Brain microvascular endothelial cell (primary cell): ENCODE data around the gene ARPC2.

Experiments used
- DNase-seq: peaks from one replicate; pipeline ENCODE4 v3.0.0-alpha.2; 2020
- H3K27ac ChIP-seq: fragments of 250-450 bp; sonication (Bioruptor Pico); 2 replicates; pipeline ENCODE4 v1.5.1; 2020; ENCODE audit warnings: mild to moderate bottlenecking, moderate library complexity
- H3K27me3 ChIP-seq: fragments of 250-450 bp; sonication (Bioruptor Pico); replicated peaks from 2 replicates; pipeline ENCODE4 v1.5.1; 2020; ENCODE audit warnings: mild to moderate bottlenecking
- H3K36me3 ChIP-seq: fragments of 250-450 bp; sonication (Bioruptor Pico); replicated peaks from 2 replicates; pipeline ENCODE4 v1.5.1; 2020; ENCODE audit warnings: mild to moderate bottlenecking
- H3K4me3 ChIP-seq: 2 replicates; pipeline ENCODE4 v1.5.1; 2011; ENCODE audit warnings: low read depth, mild to moderate bottlenecking, control low read depth, low read length, moderate library complexity
- in situ Hi-C: cut with HindIII; loops from 2 replicates; pipeline ENCODE4 v1.10.0; 2017; ENCODE audit warnings: low sequenced_read_pairs, low pct_ligation_motif_present
- TF ChIP-seq, protein P1 (sequence below): IDR thresholded peaks from 2 replicates; pipeline ENCODE4 v1.5.1; 2011; ENCODE audit warnings: low read depth, mild to moderate bottlenecking, moderate library complexity, low read length, control low read depth, inconsistent platforms; ENCODE audit errors: missing control alignments

Gene ARPC2

DNA sequence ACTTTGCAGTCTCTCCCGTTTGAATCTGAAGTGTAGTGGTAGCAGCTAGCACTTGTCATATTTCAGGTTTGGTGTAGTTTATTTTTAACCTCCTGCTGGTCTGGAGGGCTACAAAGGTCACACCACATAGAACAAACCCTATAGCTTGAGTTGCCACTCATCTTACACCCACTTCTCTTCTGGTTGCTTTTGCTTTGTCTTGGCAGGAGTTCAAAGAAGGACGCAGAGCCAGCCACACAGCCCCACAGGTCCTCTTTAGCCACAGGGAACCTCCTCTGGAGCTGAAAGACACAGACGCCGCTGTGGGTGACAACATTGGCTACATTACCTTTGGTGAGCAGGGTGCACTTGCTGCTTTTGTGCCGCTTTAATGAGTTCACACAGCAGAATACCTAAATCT lies 28.2 kb downstream of the ARPC2 start:
- H3K4me3 ChIP-seq, result no peak overlapping the region
- TF ChIP-seq, protein P1, sequence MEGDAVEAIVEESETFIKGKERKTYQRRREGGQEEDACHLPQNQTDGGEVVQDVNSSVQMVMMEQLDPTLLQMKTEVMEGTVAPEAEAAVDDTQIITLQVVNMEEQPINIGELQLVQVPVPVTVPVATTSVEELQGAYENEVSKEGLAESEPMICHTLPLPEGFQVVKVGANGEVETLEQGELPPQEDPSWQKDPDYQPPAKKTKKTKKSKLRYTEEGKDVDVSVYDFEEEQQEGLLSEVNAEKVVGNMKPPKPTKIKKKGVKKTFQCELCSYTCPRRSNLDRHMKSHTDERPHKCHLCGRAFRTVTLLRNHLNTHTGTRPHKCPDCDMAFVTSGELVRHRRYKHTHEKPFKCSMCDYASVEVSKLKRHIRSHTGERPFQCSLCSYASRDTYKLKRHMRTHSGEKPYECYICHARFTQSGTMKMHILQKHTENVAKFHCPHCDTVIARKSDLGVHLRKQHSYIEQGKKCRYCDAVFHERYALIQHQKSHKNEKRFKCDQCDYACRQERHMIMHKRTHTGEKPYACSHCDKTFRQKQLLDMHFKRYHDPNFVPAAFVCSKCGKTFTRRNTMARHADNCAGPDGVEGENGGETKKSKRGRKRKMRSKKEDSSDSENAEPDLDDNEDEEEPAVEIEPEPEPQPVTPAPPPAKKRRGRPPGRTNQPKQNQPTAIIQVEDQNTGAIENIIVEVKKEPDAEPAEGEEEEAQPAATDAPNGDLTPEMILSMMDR, result no peak
- no peak overlapping the region for H3K27ac ChIP-seq
- in situ Hi-C loops, result no loop called here
- peaks cover 98% of the 10 kb centered on the region for H3K36me3 ChIP-seq
- no peaks in the 10 kb centered on the region for H3K27me3 ChIP-seq
- no peak for DNase-seq

DNA sequence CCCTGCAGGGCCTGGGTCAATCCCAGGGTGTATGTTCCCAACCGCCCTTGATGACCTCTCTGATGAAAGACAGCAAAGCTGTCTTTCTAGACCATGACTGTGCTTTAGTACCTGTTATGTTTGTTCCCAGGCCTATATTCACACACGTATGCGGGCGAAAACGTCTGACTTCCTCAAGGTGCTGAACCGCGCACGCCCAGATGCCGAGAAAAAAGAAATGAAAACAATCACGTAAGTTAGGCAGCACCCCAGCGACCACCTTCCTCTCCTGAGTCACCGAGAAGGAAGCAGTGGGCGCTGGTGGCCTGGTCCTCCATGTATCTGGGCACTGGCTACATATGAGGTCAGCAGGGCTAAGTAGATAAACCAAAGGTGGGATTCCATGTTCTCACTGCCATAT lies 32.7 kb downstream of the ARPC2 start:
- peaks cover 98% of the 10 kb centered on the region for H3K36me3 ChIP-seq
- in situ Hi-C loops, result no loop called here
- H3K27ac ChIP-seq, result no peak overlapping the region
- TF ChIP-seq, protein P1, result no peak
- DNase-seq, result no peak
- H3K4me3 ChIP-seq, result no peak overlapping the region
- no peaks in the 10 kb centered on the region for H3K27me3 ChIP-seq

DNA sequence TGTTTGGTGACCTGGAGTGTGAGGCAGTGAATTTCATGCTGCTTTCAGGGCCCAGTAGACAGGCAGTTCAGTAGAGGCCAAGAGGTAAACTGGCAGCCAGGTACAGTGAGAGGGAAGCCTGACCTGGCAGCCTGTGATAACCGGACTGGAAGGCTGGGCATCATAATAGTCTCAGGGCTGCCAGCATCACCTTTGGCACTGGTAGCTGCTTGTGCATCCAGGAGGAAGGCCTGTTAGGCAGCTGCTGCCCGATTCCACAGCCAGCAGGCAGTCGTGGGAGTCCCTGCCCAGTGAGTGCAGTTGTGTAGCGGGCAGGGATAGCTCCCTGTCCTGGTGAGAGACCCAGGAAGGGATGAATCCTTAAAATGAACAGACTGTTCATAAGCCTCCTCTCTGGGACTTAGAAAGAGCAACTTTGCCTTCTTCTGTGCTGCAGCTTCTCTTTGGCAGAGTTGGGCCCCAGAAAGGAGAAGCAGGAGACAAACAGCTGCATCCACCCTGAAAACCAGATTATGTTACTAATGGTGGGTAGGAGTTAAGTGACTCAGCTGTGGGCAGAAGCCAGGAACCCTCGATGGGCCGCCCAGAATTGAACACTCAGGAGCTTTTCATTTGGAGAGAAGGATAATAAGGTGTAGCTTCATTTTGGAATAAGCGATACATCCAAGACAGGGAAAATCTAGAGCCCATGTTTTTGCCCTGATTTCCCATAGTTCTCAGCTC lies 35.7 kb downstream of the ARPC2 start:
- Histone ChIP-seq H3K4me3 (no peak overlapping the region), H3K36me3 (peaks cover 91% of the 10 kb centered on the region), H3K27ac (no peak overlapping the region), H3K27me3 (no peaks in the 10 kb centered on the region)
- in situ Hi-C loops, result no loop called here
- DNase-seq, result no peak
- TF ChIP-seq, protein P1, result no peak

DNA sequence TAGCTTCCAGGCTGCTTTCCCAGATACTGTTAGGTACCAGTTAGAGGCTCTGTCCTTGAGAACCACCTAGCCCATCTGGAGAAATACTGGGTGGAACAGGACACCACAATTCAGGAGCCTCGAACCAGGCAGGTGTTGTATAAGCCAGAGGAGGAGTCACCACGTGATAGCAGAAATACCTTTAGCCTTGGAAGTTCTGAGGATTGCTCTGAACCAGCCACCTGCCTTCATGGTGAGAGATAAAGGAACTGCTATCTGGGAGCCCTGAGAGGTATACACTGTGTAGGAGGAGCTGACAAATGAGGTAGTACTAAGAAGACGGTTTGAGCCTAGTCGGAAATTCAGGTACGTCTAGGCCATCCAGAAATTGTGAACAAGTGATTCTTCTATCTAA lies 36.2 kb downstream of the ARPC2 start:
- Histone ChIP-seq H3K27me3 (no peaks in the 10 kb centered on the region), H3K4me3 (no peak overlapping the region), H3K27ac (no peak overlapping the region), H3K36me3 (peaks cover 86% of the 10 kb centered on the region)
- TF ChIP-seq, protein P1, result no peak
- in situ Hi-C loops, result no loop called here
- DNase-seq, result no peak

DNA sequence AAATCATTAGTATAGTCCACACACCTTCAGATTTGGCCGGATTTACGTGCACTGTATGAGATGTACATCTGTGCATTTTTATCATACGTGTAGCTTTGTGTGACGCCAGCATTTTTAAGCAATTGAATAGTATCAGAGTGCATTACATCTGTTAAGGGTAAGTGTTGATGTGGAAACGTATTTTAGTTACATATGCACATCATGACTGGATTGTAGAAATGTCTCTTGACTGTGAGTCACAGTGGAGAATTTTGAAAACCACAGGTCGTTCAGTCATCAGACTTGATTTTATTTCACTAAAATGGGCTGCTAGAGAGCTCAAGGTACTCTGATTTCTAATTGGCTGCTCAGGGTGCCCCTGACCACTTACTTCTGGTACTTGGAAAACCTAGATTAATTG lies 38.5 kb downstream of the ARPC2 start:
- in situ Hi-C loops, result no loop called here
- H3K4me3 ChIP-seq, result no peak overlapping the region
- peaks cover 64% of the 10 kb centered on the region for H3K36me3 ChIP-seq
- TF ChIP-seq, protein P1, result no peak
- DNase-seq, result peak; percentile 37
- no peaks in the 10 kb centered on the region for H3K27me3 ChIP-seq
- peak overlapping the region; percentile 36 for H3K27ac ChIP-seq

DNA sequence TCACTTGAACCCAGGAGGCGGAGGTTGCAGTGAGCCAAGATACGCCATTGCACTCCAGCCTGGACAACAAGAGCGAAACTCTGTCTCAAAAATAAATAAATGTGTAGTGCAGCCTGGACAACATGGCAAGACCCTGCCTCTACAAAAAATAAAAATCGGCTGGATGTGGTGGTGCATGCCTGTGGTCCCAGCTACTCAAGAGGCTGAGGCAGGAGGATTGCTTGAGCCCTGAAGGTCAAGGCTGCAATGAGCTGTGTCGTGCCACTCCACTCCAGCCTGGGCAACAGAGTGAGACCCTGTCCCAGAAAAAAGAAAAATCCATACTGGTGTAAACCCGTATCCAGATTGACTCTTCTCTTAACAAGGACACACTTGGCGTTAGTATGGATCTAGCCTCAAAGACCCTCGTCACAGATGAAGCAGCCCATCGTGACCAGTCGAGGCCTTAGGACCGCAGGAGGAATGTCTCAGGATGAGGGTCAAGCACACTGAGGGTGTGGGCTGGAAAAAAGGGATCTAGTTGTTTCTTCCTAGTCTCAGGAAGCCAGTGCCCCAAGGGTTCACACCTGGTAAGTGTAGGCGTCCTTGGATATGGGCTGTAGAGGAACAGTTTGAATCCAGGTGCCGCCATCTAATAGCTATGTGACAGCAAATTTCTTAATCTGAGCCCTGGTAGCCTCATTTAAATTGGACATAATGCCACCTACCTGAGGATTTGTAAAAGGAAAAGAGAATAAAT lies 39.8 kb downstream of the ARPC2 start:
- H3K27ac ChIP-seq, result no peak overlapping the region
- in situ Hi-C loops, result no loop called here

More for the DNA sequence above, 39.8 kb downstream of the ARPC2 start:
- TF ChIP-seq, protein P1, result no peak
- Histone ChIP-seq H3K36me3 (peaks cover 50% of the 10 kb centered on the region), H3K4me3 (no peak overlapping the region), H3K27me3 (no peaks in the 10 kb centered on the region)
- no peak for DNase-seq
